B cell (primary cell): Measurements from ENCODE around the gene ZNF639.

Experiments
- EZH2 ChIP-seq: IDR thresholded peaks from 2 replicates; pipeline ENCODE4 v1.6.1; 2012; ENCODE audit warnings: borderline replicate concordance, low read depth, mild to moderate bottlenecking, moderate library complexity, low read length; ENCODE audit not compliant: insufficient read depth, poor library complexity, severe bottlenecking
- TF ChIP-seq, protein P1 (sequence below): fragments of 200-600 bp; IDR thresholded peaks from one replicate; pipeline ENCODE4 v1.8.0; 2022; ENCODE audit warnings: antibody characterized with exemption, mild to moderate bottlenecking

DNA sequence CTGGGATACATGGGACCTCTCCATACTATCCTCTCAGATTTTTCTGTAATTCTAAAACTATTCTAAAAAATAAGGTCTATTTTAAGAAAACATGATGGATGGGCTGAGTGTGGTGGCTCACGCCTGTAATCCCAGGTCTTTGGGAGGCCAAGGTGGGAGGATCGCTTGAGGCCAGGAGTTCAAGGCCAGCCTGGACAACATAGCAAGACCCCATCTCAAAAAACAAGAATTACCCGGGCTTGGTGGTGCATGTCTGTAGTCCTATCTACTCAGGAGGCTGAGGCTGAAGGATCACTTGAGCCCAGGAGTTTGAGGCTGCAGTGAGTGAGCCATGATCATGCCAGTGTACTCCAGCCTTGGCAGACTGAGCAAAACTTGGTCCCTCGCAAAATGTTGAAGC lies 9.4 kb downstream of the ZNF639 start:
- TF ChIP-seq, protein P1, sequence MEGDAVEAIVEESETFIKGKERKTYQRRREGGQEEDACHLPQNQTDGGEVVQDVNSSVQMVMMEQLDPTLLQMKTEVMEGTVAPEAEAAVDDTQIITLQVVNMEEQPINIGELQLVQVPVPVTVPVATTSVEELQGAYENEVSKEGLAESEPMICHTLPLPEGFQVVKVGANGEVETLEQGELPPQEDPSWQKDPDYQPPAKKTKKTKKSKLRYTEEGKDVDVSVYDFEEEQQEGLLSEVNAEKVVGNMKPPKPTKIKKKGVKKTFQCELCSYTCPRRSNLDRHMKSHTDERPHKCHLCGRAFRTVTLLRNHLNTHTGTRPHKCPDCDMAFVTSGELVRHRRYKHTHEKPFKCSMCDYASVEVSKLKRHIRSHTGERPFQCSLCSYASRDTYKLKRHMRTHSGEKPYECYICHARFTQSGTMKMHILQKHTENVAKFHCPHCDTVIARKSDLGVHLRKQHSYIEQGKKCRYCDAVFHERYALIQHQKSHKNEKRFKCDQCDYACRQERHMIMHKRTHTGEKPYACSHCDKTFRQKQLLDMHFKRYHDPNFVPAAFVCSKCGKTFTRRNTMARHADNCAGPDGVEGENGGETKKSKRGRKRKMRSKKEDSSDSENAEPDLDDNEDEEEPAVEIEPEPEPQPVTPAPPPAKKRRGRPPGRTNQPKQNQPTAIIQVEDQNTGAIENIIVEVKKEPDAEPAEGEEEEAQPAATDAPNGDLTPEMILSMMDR: no peak
- no peak for TF ChIP-seq EZH2
